Esophagus squamous epithelium (tissue), 5 donors: ENCODE data around the gene TMEM40. TPM values are rescaled to one million over a fixed set of nuclear protein-coding genes. Genes with fewer than 3 reads are reported as not detected.
"Not testable (repeated sequence)": the region's sequence is repeated elsewhere in the genome, so short reads cannot be mapped to it uniquely, and the experiment has no call there.

Experiments used
- DNase-seq: peaks from one replicate; lab custom pipeline; 2025; lab: John Stamatoyannopoulos, UW
- H3K27ac ChIP-seq, 4 donors: fragments of 200-600 bp; sonication (generic); one replicate each; pipeline ENCODE4 v1.5.1; 2016 to 2019; ENCODE audit warnings: mild to moderate bottlenecking in 1 of 4
- H3K27me3 ChIP-seq, 4 donors: fragments of 200-600 bp; sonication (generic); 1 replicate in 3 of 4; 2 replicates in 1 of 4; pipeline versions ENCODE4 v1.5.1 to v1.6.0; 2017 to 2021; ENCODE audit warnings: antibody characterized with exemption in 1 of 4
- H3K36me3 ChIP-seq, 3 donors: fragments of 200-600 bp; sonication (generic); one replicate each; pipeline ENCODE4 v1.5.1; 2016 to 2019
- H3K4me1 ChIP-seq, 3 donors: fragments of 200-600 bp; sonication (generic); one replicate each; pipeline ENCODE4 v1.5.1; 2017 to 2019
- H3K4me3 ChIP-seq, 4 donors: fragments of 200-600 bp; sonication (generic); 1 replicate in 3 of 4; 2 replicates in 1 of 4; pipeline ENCODE4 v1.5.1; 2016 to 2019; ENCODE audit warnings: mild to moderate bottlenecking in 2 of 4, moderate library complexity in 1 of 4
- H3K9me3 ChIP-seq, 3 donors: fragments of 200-600 bp; sonication (generic); one replicate each; pipeline ENCODE4 v1.5.1; 2016 to 2019
- CTCF ChIP-seq, 6 experiments: fragments of 450-650 bp in 4 of 6; fragments of 200-600 bp in 2 of 6; sonication (generic) in 2 of 6; IDR thresholded peaks; one replicate each; pipeline ENCODE4 v1.5.1; 2016 to 2019; ENCODE audit warnings: antibody characterized with exemption in 6 of 6, mild to moderate bottlenecking in 4 of 6, moderate library complexity in 4 of 6
- POLR2A ChIP-seq, 4 donors: fragments of 450-650 bp; IDR thresholded peaks; one replicate each; pipeline ENCODE4 v1.6.1; 2017; ENCODE audit warnings: antibody characterized with exemption in 4 of 4, mild to moderate bottlenecking in 4 of 4, moderate library complexity in 3 of 4
- WGBS, 2 donors: methylation state at CpG; one replicate each; pipeline ENCODE4 v1.1.5; 2018; 5-methylcytosine and 5-hydroxymethylcytosine counted together
- intact Hi-C: fragments of 100-400 bp; cut with DNase I; formaldehyde crosslinking; loops from one replicate; pipeline ENCODE4 v1.15.0; 2022
- total RNA-seq, 4 donors: library from RNA; depleted of rRNA; stranded (reverse); fragments of >200 nt; gene quantifications; one replicate each; pipeline ENCODE4 v1.1.0, GENCODE V29; 2016
- donor health status: DM: yes; HTN: yes; CAD: no.

The TMEM40 gene
- total RNA-seq, 4 donors from 2014 or later: 43.9 to 79.1 (median 53.4) TPM

GRCh38 chr3:12796171-12797123 is 37.4 kb upstream of the TMEM40 start, which contains the start of gene CAND2:
Gene CAND2 (plus strand): TSS chr3:12796680. CDS start chr3:12796721, 41 bp downstream.
- Histone ChIP-seq H3K9me3 (no peaks in the 10 kb centered on the region), H3K4me3 (peak within 1 kb of the TSS; percentile 34 to 66 (median 60)), H3K27me3 (no peaks in the 10 kb centered on the region), H3K4me1 (peaks cover 0 to 18% (median 8%) of the 10 kb centered on the region in 3 donors), H3K27ac (peak within 1 kb of the TSS; percentile 58 to 89 (median 87)), H3K36me3 (no peaks in the 10 kb centered on the region)
- WGBS, 2 donors: 12 to 18% methylated on average over 18 to 29 of the region's 61 CpGs
- TF ChIP-seq CTCF (IDR thresholded peaks at IDR 0.05) (no peak), POLR2A (IDR thresholded peaks at IDR 0.05) (no peak)
- intact Hi-C loops: no loop called here
- no peak for DNase-seq

GRCh38 chr3:12793701-12794100 is 34.6 kb upstream of the TMEM40 start:
- Histone ChIP-seq H3K36me3 (no peaks in the 10 kb centered on the region), H3K27me3 (no peaks in the 10 kb centered on the region), H3K9me3 (no peaks in the 10 kb centered on the region), H3K27ac (no peak overlapping the region), H3K4me1 (peaks cover 0 to 18% (median 8%) of the 10 kb centered on the region in 3 donors), H3K4me3 (no peak overlapping the region)
- no peak for TF ChIP-seq POLR2A (IDR thresholded peaks at IDR 0.05)
- 81 to 96% methylated on average over 4 to 5 of the region's 5 CpGs for WGBS, 2 donors
- intact Hi-C loops: no loop called here
- DNase-seq: no peak

DNA sequence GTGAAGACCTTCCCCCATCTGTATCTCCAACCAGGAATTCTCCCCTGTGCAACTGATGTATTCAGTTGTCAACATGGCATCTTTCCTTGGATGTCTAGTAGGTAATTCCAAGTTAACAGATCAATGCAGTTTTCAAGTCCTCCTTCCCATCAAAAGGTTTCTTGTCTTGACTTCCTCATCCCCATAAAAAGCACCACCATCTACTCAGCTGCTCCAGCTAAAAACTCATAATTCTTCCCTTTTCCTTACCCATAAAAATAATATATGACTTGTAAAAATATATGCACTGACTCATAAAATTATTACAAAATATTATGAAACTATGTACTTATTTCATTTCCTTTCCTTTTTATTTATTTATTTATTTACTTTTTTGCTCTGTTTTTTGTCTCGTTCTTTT is 32.4 kb upstream of the TMEM40 start:
- WGBS, 2 donors: 83 to 85% methylated on average over 1 of the region's 1 CpG
- no peak for DNase-seq
- no peak for TF ChIP-seq POLR2A (IDR thresholded peaks at IDR 0.05)
- TF ChIP-seq CTCF (IDR thresholded peaks at IDR 0.05): no peak
- H3K36me3 ChIP-seq: no peaks in the 10 kb centered on the region
- H3K4me3 ChIP-seq: no peak overlapping the region
- H3K27ac ChIP-seq: no peak overlapping the region
- no peaks in the 10 kb centered on the region for H3K27me3 ChIP-seq
- peaks cover 0 to 7% (median 5%) of the 10 kb centered on the region in 3 donors for H3K4me1 ChIP-seq
- intact Hi-C loops: no loop called here
- no peaks in the 10 kb centered on the region for H3K9me3 ChIP-seq

DNA sequence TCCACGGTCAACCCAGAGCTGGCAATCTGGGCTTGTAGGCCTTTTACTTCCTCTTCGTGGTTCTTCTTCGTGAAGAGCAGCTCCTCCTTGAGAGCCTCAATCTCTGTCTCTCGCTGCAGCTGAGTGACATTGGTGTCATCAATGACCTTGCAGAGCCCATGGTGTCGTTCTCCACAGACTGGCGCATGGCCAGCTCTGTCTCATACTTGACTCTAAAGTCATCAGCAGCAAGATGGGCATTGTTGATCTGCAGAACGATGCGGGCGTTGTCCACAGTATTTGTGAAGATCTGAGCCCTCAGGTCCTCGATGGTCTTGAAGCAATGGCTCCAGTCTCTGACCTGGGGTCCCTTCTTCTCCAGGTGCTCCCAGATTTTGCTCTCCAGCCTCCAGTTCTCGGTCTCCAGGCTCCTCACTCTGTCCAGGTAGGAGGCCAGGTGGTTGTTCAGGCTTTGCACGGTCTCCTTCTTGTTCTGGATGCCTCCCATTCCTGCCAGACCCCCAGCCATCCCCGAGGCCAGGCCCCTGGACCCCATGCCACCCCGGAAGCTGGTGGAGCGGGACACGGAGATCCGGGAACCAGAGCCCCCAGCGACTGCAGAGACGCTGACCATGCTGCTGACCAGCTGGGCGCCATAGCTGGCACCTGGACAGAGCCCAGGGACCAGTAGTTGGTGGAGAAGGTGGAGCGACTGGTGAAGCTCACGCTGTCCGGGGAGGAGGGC is 29.1 kb upstream of the TMEM40 start:
- H3K4me1 ChIP-seq, H3K9me3 ChIP-seq, H3K27me3 ChIP-seq, H3K36me3 ChIP-seq, intact Hi-C loops, H3K27ac ChIP-seq, H3K4me3 ChIP-seq, DNase-seq: not testable (repeated sequence)
- 84 to 85% methylated on average over 15 to 16 of the region's 23 CpGs for WGBS, 2 donors

DNA sequence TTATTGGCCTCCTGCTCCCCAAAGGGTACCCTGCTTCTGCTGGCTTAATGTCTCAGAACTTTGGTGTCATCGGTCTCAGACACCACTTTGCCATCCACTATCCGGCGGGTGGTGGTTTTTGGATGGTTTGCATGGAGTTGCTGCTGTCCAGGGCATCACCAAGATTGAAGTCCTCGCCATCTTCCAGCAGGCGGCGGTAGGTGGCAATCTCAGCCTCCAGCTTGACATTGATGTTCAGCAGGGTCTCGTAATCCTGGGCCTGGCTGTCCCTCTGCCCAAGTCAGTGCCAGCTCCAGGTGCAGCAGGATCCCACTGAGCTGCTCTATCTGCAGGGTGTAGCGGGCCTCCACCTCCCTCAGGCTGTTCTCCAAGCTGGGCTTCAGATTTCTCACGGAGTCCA is 28.3 kb upstream of the TMEM40 start:
- DNase-seq, intact Hi-C loops, H3K27ac ChIP-seq, H3K36me3 ChIP-seq, H3K4me1 ChIP-seq, H3K4me3 ChIP-seq, H3K9me3 ChIP-seq, H3K27me3 ChIP-seq: not testable (repeated sequence)
- peak in 4 of 6 experiments; percentile 6 to 30 (median 24) for TF ChIP-seq CTCF (IDR thresholded peaks at IDR 0.05)
- WGBS, 2 donors: 43 to 64% methylated on average over 5 to 8 of the region's 9 CpGs

- intact Hi-C loops: no loop called here
- 54 to 69% methylated on average over 4 of the region's 4 CpGs for whole genome bisulfite sequencing, 2 donors
- no peaks in the 10 kb centered on the region for H3K9me3 ChIP-seq
- H3K4me3 ChIP-seq: no peak overlapping the region
- peaks cover 0 to 9% (median 7%) of the 10 kb centered on the region in 3 donors for H3K4me1 ChIP-seq
- TF ChIP-seq CTCF (IDR thresholded peaks at IDR 0.05) (no peak), POLR2A (IDR thresholded peaks at IDR 0.05) (no peak)
- H3K27me3 ChIP-seq: no peaks in the 10 kb centered on the region
- no peaks in the 10 kb centered on the region for H3K36me3 ChIP-seq
- DNase-seq: no peak
- H3K27ac ChIP-seq: no peak overlapping the region
Observed at GRCh38 chr3:12785096-12785495, 26.0 kb upstream of the TMEM40 start.
